SH-SY5Y (cell line): Measurements from ENCODE around the gene MOB3C.

Source experiments
- GATA2 ChIP-seq: IDR thresholded peaks from 2 replicates; pipeline ENCODE4 v1.6.1; 2011; ENCODE audit warnings: mild to moderate bottlenecking, low read depth, low read length
- GATA3 ChIP-seq: IDR thresholded peaks from 2 replicates; pipeline ENCODE4 v1.6.1; 2011; ENCODE audit warnings: low read depth, mild to moderate bottlenecking, low read length, moderate library complexity

DNA sequence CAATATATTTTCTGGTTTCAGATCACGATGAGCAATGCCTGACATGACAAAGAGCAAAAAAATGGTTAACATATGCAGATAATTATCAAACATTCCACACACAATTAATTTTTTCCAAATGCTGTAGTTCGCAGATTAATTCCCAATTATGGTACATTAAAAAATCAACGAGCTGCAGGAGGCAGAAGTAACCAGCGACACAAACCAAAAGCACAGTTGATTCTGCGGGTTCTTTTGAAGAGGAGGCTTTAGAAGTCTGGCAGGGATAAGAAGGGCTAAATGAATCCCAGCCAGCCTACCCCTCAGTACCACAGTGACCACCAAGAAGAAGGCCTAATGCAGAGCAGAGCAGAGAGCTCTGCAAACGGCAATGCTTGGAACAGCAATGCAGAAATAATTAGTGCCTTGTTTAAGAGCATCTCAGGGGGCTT lies 48.1 kb downstream of the MOB3C start:
- TF ChIP-seq GATA2 (no peak), GATA3 (no peak)
